ENCODE results near the gene ABTB1.
A peak's percentile ranks its signal among the peaks of the same experiment; 100 is the strongest.
"Not testable (repeated sequence)": the region's sequence is repeated elsewhere in the genome, so short reads cannot be mapped to it uniquely, and the experiment has no call there.

ABTB1 gene

GRCh38 chr3:127673191-127674100 lies 694 bp downstream of the ABTB1 start:
- peak in 2 of 14 donors; percentile 60 to 64 for DNase-seq

- no peak for DNase-seq
These were observed 1.5 kb downstream of the ABTB1 start for GRCh38 chr3:127674101-127674721.

- DNase-seq = no peak
These were observed 2.0 kb downstream of the ABTB1 start for GRCh38 chr3:127674790-127675189.

GRCh38 chr3:127675651-127676391 lies 3.1 kb downstream of the ABTB1 start:
- peak in 1 of 14 donors; percentile 33 for DNase-seq

GRCh38 chr3:127676456-127676855 lies 3.7 kb downstream of the ABTB1 start:
- DNase-seq = no peak

GRCh38 chr3:127676921-127677351 lies 4.2 kb downstream of the ABTB1 start:
- no peak for DNase-seq

- no peak for DNase-seq
These were observed 5.0 kb downstream of the ABTB1 start for GRCh38 chr3:127677541-127678314.

GRCh38 chr3:127678315-127678599 lies 5.5 kb downstream of the ABTB1 start:
- no peak for DNase-seq

- no peak for DNase-seq
These were observed 6.1 kb downstream of the ABTB1 start for GRCh38 chr3:127678611-127679533.

GRCh38 chr3:127679534-127680145 lies 6.9 kb downstream of the ABTB1 start:
- no peak for DNase-seq

GRCh38 chr3:127680146-127680661 lies 7.5 kb downstream of the ABTB1 start:
- no peak for DNase-seq

GRCh38 chr3:127680798-127681221 lies 8.1 kb downstream of the ABTB1 start:
- DNase-seq = no peak

- DNase-seq = not testable (repeated sequence)
These were observed 9.4 kb downstream of the ABTB1 start for GRCh38 chr3:127682175-127682554.

- no peak for DNase-seq
These were observed 9.8 kb downstream of the ABTB1 start for GRCh38 chr3:127682561-127682960.

GRCh38 chr3:127684871-127685707 lies 12.3 kb downstream of the ABTB1 start:
- no peak for DNase-seq

GRCh38 chr3:127685708-127686511 lies 13.2 kb downstream of the ABTB1 start:
- no peak for DNase-seq

GRCh38 chr3:127686512-127686894 lies 13.8 kb downstream of the ABTB1 start:
- no peak for DNase-seq

- no peak for DNase-seq
These were observed 14.5 kb downstream of the ABTB1 start for GRCh38 chr3:127687228-127687737.

- DNase-seq = no peak
These were observed 15.3 kb downstream of the ABTB1 start for GRCh38 chr3:127688022-127688415.

Data from C1 segment of cervical spinal cord (tissue), 14 donors.